HG03575 (cell line): ENCODE measurements around the gene ME3.

Source experiments
- ATAC-seq: cut with Tn5 transposase; IDR thresholded peaks from one replicate; pipeline ENCODE4 v1.9.1; 2021; ENCODE audit not compliant: unreplicated experiment, insufficient number of reproducible peaks, low FRiP score; ENCODE audit errors: extremely low read depth

Gene ME3

DNA sequence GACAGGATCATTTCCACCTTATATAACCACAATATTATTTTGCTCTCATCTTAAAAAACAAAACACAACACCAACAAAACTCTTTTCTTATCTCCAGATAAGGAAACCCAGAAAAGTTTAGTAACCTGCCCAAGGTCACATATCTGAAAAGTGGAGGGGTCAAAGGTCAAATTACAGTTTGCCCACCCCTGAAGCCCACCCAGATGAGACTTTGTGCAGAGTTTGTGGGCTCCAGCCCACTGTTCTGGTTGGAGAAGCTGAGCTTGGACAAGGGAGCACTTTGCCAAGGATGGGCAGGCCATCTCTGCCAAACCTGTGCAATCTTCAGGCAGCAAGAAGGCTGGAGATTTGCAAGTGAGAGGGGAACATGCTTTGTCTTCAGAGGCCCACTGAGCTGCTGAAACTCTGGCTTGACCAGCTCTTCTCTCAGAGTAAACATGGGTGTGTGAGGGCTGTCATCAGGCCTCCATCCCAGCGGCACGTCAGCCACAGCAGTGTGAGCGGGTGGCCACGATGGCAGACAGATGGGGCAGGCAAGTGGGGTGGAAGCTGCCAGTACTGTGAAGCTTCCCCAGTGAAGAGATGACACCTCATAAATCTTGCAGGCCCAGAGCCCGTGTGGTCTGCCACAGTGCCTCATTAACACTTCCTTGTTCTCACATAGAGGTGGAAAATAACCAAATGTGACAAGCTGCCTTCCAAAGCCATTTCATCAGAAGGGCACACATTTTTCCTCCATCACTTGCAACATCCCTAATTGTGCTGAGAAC is 186.0 kb downstream of the ME3 start:
- ATAC-seq = no peak

DNA sequence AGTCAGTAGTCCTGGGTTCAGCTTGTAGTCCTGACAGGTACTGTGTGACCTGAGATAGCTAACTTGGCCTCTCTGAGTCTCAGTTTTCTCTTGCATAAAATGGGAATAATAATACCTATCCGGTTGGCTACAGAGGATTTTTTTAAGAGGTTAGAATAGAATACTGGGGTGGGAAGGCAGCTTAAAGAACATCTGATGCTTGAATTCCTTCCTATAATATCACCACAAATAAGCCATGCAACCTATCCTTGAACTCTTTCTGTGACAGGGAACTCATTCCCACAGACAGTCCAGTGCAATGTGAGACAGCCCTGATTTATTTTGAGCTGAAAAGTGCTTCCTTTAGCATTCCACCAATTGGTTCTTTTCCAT is 187.6 kb downstream of the ME3 start:
- no peak for ATAC-seq

DNA sequence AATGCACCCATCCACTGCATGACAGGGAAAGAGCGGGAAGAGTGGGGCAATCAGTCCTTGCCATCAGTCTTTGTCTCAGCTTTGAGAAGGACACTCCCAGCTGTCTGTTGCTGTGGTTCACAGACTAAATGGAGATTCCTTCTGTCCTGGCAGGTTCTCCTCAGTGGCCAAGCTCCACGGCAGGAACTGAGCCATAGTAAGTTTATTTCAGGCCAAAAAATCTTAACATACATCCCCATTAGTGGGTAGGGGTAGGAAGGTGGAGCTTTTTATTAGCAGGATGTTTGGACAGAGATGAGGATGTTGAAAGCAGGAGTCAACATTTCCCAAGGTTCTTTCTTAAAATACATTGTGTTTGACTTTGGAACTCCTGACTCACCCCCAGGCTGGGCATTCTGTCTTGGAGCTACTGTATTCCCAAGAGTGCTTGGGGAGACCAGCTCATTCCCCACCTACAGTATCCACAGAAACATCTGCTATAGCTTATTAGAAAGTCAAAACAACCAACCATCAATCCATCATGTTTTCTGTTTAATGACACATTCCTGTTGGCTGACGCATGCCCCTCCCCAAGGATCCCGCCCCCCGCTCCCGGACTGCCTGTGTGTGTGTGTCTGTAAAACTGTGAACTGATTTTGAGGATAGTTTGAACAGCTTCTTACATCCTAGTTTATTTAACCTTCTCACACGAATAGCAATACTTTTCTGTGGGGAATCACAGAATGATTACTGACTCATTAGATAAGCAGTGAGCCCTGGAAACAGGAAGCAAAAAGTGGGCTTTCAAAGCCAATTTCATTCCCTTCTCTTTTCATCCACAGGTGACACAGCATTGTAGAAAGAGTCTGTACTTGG is 188.2 kb downstream of the ME3 start:
- ATAC-seq = no peak

DNA sequence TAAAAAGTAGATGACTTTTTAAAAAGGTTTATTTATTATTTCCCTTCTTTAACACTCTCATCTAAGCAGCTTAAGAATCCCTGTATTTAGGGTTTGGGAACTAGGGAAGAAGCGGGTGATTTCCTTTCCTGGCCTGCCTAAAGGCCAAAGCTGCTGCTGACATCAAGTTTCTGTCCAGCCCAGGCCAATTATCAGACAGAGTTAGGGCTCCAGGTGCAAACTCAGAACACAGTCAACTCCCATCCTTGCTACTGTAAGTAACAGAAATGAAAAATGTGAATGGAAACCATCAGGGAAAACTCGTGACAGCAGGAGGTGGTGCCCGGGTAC is 188.8 kb downstream of the ME3 start:
- no peak for ATAC-seq

DNA sequence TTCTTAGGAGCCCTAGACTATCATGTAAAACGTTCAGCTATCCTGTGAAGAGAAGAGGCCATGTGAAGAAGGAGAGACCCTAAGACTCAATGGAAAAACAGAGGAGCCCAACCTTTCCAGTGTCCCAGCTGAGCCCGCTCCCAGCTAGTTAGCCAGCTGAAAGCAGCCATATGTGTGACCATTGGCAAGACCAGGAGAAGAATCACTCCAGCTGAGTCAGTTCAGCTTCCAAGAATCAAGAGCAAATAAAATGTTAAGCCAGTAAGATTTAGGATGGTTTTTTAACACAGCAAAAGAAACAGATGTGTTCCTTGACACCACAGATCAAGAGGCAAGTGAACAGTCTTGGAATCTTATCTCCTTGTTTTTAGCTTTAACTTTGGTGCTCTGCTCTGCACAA is 189.7 kb downstream of the ME3 start:
- no peak for ATAC-seq

DNA sequence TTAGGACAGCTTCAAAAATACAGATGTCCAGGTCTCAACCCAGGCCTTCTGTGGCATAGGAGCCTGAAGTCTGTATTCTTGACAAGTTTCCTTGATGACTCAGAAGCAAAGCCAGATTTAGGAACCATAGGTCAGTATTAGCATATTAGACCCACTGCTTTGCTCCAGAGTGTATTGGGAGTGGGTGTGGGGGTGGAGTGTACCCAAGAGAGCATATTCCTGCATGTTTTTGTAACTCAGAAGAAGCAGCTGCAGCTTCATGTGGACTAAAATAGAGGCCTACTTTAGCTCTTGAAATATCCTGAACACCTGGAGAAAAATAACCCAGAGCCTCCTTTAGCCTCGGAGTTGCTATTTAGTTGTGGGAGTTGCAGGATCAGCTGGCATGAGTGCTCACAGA is 191.0 kb downstream of the ME3 start:
- ATAC-seq = no peak

DNA sequence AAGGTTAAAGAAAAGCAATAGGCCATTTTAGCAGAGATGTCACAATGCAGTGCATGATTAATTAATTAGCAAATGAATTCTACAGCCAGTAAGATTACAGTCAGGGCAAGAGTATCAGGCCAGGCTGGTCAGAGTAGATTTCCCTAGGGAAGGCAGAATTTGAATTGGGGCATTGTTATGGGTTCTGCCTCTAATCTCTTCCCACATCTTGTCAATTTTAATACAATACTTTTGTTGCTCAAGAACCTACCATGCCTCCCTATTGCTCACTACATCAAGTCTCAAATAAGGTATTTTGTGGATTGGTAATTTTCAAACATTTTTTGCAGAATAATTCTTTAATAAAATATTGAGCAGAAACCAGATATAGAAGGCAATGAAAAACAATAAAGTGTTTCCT is 194.1 kb downstream of the ME3 start:
- no peak for ATAC-seq

DNA sequence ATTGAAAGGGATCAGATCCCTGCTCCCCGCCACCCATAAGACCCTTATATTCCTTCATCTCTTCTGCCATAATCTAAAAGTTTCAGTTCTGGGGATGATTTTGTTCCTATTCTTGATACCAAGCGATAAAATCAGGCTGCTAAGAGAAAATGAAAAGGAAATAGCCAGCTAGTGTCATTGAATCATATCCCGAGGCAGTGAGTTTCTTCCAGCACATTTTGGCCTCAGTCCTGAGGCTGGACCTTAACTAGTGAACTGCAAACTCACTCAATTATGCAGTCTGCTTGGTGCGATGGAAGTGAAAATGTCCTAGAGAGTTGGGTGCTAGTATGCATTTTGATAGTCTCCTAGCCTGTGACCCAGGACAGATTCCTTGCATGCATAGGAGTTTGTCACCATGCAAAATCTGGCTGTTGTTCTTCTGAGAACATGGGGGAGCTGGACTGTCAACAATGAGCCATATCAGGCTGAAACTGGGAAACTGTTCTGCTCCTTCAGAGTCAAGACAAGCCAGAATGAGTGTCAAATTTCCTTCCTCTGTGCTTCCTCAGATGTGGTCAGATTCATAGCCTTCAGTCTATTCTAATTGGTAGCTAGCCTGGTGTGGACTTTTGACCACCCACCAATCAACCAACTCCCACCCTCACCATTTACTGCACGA is 194.8 kb downstream of the ME3 start:
- no peak for ATAC-seq

DNA sequence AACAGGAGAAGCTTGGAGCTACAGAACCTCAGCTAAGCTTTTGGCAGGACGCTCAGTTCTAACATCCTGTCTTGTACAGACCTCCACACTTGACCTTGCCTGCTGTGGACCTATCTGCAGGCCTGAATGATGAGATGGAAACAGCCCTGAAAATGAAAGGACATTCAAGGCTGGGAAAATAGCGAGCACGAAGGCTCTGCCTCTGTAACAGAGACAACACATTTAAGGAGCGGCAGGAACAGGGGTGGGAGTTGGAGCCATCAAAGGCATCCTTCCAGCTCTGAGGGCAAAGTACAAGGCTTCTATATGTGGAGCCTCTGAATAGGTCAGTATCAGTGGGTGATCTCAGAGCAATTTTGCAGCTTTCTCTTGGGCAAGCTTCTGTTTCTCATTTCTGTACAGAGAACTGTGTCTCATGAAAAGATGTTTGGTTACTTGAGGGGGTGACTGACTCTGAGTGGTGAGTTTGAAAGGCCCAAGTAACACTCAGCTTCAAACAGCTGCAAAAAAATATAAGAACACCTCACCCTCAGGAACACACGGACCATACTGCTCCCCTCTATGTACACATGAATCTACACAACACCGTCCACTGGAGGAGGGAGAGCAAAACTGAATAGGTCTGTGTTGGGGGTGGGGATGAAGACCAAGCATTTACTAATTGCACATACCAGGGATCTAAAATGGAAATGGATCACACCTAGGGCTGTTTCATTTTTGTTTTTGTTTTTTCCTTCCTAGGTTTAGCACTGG is 196.1 kb downstream of the ME3 start:
- no peak for ATAC-seq

DNA sequence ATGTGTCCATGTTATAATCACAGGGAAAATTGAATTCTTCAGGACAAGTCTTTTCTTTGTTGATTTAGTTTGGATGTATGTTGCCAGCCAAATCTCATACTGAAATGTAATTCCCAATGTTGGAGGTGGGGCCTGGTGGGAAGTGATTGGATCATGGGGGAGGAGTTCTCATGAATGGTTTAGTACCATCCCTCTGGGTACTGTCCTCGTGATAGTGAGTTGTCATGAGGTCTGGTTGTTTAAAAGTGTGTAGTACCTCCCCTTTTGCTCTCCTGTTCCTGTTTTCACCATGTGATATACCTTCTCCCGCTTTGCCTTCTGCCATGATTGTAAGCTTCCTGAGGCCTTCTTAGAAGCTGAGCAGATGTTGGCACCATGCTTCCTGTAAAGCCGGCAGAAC is 197.4 kb downstream of the ME3 start:
- ATAC-seq = no peak

DNA sequence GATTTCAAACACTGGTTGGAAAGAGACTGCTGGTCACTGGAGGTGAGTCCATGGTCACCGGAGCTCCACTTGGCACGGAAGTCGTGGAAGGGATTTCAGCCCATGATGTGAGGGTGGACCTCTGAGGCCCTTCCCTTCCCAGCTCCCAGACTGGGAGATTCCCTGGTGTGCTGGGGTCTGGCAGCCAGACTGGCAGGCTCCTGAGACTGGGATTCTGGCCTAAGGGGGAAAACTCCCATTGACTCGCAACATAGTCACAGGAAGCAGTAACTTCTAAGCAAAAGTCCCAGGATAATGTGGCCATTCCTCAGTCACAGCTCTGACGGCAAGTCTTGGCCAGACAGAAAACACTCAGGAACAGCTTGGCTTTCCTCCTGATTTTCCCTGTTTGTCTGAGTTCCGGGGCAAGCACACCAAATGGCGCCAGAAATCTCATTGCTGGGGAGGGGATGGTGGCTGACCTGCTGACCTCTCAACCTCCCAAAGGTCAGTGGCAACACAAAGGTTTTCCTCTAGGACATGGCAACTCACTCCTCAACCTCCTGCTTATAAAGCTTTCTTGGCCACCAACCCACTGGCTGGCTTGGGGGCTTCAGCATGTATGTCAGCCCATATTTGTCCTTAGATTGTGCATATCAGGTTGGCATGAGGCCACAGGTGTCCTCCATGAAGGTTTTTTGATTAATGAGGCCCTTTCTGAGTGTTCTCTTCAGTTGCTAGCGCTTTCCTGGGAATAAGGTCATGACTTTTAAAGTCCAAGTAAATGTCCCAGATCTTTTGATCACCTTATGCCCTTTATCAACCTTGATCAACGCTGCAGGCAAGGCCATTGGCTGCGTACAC is 198.2 kb downstream of the ME3 start:
- no peak for ATAC-seq

DNA sequence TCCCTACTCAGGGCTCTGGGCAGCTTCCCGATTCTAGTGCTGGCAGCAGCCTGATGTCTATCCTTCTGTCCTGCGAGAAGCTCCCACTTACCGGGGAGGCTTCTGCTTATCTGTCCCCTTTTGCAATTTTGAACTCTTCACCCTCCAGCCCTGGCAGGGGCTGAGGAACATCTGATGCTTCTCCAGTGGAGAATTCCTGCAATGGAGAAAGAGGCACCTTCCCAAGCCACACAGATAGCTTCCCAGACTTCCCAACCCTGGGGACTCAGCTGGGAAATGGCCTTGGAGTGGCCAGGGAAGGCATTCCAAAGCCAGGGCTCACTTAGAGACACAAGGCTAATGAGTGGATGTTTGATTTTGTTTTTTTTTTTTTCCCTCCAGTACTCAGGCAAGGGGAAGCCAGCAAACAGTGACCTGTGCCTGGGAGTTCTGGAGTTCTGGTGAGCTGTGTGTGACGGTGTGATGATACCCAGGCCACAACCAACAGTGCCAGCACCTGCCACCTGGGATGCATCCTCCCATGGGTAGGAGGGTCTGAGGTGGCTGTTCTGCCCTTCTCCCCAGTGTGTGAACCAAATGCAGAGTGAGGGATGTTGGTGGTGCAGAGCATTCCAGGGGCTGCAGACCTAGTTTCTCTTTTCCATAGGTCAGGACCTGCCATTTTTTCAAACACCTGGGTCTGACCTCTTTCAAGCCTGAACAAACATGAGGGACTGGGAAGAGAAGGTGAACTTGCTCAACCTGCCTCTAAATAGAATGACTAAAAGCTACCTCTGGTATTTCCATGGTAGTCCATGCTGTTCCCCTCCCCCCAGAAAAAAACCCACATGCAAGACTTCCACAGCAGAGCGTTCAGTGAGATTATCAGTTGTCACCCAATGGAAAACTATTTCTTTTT is 202.7 kb downstream of the ME3 start:
- no peak for ATAC-seq

DNA sequence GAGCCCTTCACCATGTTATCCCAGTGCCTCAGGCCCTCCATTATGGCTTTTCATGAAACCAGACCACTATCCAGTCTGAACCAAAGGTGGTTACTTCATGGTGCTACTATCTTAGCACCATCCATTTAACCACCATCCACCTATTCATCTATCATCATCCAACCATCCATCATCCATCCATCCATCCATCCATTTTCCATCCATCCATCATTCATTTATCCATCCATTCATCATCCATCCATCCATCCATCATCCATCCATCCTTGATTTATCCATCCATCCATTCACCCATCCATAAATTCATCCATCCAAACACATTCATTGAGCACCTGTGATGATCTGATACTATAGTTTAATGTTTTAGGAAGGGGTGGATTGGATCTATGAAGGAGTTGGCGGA is 204.2 kb downstream of the ME3 start:
- ATAC-seq = no peak

DNA sequence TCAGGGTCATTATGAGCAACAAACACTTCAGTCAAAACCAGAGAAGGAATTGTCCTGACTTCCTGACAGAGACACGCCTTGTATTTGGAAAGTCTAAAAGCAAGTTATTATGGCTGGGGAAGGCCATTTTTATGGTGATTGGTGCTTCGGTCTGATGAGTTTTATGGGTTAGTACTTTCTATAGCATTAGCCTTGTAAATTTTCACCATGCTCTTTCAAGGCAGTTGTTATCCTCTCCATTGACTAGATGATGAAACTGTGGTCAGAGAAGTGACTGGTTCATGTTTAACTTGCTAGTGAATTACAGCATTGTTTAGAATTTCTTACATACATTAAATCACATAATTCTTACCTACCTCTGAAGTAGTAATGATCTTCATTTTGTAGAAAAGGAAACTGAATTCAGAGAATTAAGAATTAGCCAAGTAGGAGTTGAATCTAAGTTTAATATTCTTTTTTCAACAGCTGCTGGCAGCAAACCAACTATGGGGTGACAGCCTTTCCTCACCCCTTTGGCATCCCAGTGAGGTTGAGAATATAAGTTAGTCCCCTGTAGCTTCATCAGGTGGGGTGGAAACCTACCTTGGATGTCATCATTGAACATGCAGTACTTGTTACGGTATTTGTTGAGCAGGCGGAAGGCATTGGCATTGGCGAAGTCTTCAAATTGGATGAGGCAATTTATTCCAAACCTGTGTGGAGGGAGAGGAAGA is 207.8 kb downstream of the ME3 start:
- ATAC-seq = no peak

DNA sequence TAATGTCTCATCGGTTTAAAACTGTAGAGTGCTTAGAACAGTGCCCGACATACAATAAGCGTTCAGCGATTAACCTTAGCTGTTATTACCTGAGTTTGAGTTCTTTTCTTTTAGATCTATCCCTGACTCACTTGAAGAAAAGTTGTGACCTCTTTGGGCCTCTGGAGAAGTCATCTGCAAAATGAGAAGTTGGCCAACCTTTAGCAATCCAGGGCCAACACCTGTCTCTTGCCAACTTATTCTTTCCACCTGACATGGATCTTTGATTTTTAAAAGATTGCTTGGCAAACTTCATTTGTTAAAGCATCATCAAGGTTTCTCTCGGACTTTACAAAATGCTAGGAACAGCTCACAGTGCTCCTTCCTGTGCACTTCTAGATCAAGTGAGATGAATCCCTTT is 208.5 kb downstream of the ME3 start:
- no peak for ATAC-seq

DNA sequence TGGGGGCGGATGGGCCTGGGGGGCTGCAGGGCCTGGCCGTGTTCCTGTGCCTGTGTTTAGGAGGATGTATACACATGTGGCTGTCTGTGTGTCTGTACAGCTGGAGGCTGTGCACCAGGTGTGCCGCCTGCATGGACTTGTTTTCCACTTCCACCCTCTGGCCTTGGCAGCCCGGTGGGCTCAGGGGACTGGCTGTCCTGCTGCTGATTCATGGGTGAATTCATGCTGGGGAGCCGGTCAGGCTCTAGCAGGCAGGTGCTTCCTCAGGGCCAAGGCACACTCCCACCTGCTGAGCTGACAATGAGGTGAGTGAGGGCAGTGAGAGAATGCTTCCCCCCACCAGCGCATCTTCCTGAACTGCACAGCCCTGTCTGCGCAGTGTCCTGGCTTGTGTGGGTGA is 209.3 kb downstream of the ME3 start:
- no peak for ATAC-seq

DNA sequence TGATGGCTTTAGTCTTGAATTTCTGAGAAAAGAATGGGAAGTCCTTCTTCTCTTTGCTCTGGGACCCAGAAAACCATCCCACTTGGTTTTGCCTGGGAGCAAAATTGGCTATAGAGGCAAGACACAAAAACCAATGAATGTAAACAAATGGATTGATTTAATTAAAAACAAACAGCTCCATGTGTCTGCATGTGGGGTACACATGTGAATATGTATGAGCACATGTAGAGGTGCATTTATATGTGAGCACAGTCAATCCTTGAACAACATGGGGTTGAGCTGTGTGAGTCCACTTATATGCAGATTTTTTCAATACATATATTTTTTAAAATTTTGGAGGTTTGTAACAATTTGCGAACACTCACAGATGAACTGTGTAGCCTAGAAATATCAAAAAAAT is 210.5 kb downstream of the ME3 start:
- ATAC-seq = no peak
